WTC11 (cell line): Measurements from ENCODE around the gene KHSRP. TPM values are rescaled to one million over a fixed set of nuclear protein-coding genes. Genes with fewer than 3 reads are reported as not detected.

ENCODE experiments used
- ATAC-seq: fragments of 200-7000 bp; cut with Tn5 transposase; 2 replicates; pipeline ENCODE4 v1.10.0; 2021; ENCODE audit warnings: mild to moderate bottlenecking, moderate library complexity
- CTCF ChIA-PET: fragments of 300-600 bp; sonication (Branson Sonifier 250); formaldehyde crosslinking; loops from one replicate; lab custom pipeline; 2021; ENCODE audit warnings: antibody characterized with exemption; lab: Charles Lee
- POLR2A ChIA-PET: fragments of 350-600 bp; sonication (Branson Sonifier 250); formaldehyde crosslinking; loops from one replicate; lab custom pipeline; 2021; ENCODE audit warnings: antibody characterized with exemption; lab: Charles Lee
- DNase-seq: peaks from one replicate; pipeline ENCODE4 v3.0.0; 2021; ENCODE audit warnings: low spot score
- H3K27ac Mint-ChIP-seq: 2 replicates; pipeline ENCODE4 v1.8.0; 2021; ENCODE audit warnings: mixed read lengths
- H3K27me3 Mint-ChIP-seq: 2 replicates; pipeline ENCODE4 v1.8.0; 2021; ENCODE audit warnings: low read depth, mild to moderate bottlenecking, moderate library complexity, mixed read lengths
- H3K36me3 Mint-ChIP-seq: 2 replicates; pipeline ENCODE4 v1.8.0; 2021; ENCODE audit warnings: mixed read lengths
- H3K4me1 Mint-ChIP-seq: 2 replicates; pipeline ENCODE4 v1.8.0; 2022; ENCODE audit warnings: mixed read lengths
- H3K4me3 Mint-ChIP-seq: 2 replicates; pipeline ENCODE4 v1.8.0; 2021; ENCODE audit warnings: mild to moderate bottlenecking, moderate library complexity, mixed read lengths
- H3K9me3 Mint-ChIP-seq: 2 replicates; pipeline ENCODE4 v1.8.0; 2021; ENCODE audit warnings: mixed read lengths
- ELF4 ChIP-seq: sonication (generic); formaldehyde crosslinking; IDR thresholded peaks from 2 replicates; pipeline ENCODE4 v1.8.1; 2022; ENCODE audit warnings: low read depth, mild to moderate bottlenecking, moderate library complexity, missing genetic modification reagents
- FOXJ3 ChIP-seq: sonication (generic); formaldehyde crosslinking; IDR thresholded peaks from 2 replicates; pipeline ENCODE4 v1.9.0; 2021; ENCODE audit warnings: missing genetic modification reagents, mild to moderate bottlenecking, borderline replicate concordance
- FOXP1 ChIP-seq: sonication (generic); formaldehyde crosslinking; IDR thresholded peaks from 2 replicates; pipeline ENCODE4 v1.8.0; 2022; ENCODE audit warnings: missing genetic modification reagents, mild to moderate bottlenecking, moderate library complexity, borderline replicate concordance
- GABPB1 ChIP-seq: sonication (generic); formaldehyde crosslinking; IDR thresholded peaks from 2 replicates; pipeline ENCODE4 v1.8.1; 2023; ENCODE audit warnings: mild to moderate bottlenecking, missing genetic modification reagents
- IRF2 ChIP-seq: sonication (generic); formaldehyde crosslinking; IDR thresholded peaks from 2 replicates; pipeline ENCODE4 v1.8.0; 2022; ENCODE audit warnings: low read depth, missing genetic modification reagents, borderline replicate concordance
- JAZF1 ChIP-seq: fragments of 250-450 bp; sonication (Bioruptor Pico); IDR thresholded peaks from 2 replicates; pipeline ENCODE4 v1.9.0; 2021; ENCODE audit warnings: moderate library complexity, mild to moderate bottlenecking, inconsistent platforms
- NFATC4 ChIP-seq: fragments of 250-450 bp; sonication (Bioruptor Pico); IDR thresholded peaks from 2 replicates; pipeline ENCODE4 v1.9.0; 2021; ENCODE audit warnings: mild to moderate bottlenecking
- NFYB ChIP-seq: sonication (generic); formaldehyde crosslinking; conservative IDR thresholded peaks from 2 replicates; pipeline ENCODE4 v1.8.0; 2022; ENCODE audit warnings: low read depth, missing genetic modification reagents
- PRRX2 ChIP-seq: fragments of 250-450 bp; sonication (Bioruptor Pico); IDR thresholded peaks from 2 replicates; pipeline ENCODE4 v1.8.0; 2021; ENCODE audit warnings: mild to moderate bottlenecking
- SP1 ChIP-seq: sonication (generic); formaldehyde crosslinking; conservative IDR thresholded peaks from 2 replicates; pipeline ENCODE4 v1.8.1; 2022; ENCODE audit warnings: missing genetic modification reagents
- TCF7 ChIP-seq: sonication (generic); formaldehyde crosslinking; IDR thresholded peaks from 2 replicates; pipeline ENCODE4 v1.8.0; 2022; ENCODE audit warnings: mild to moderate bottlenecking, low read depth, missing genetic modification reagents, moderate library complexity
- TP53 ChIP-seq: sonication (generic); formaldehyde crosslinking; IDR thresholded peaks from 2 replicates; pipeline ENCODE4 v1.8.1; 2023; ENCODE audit warnings: mild to moderate bottlenecking, missing genetic modification reagents
- ZNF232 ChIP-seq: sonication (generic); formaldehyde crosslinking; IDR thresholded peaks from 2 replicates; pipeline ENCODE4 v1.8.0; 2022; ENCODE audit warnings: mild to moderate bottlenecking, missing genetic modification reagents
- ZNF416 ChIP-seq: fragments of 250-450 bp; sonication (Bioruptor Pico); IDR thresholded peaks from 2 replicates; pipeline ENCODE4 v1.9.0; 2021; ENCODE audit warnings: mild to moderate bottlenecking, inconsistent platforms
- total RNA-seq: library from RNA; stranded (reverse); gene quantifications from 3 replicates; pipeline ENCODE4 v1.2.3, GENCODE V29; 2021
- TF ChIP-seq, protein P1 (sequence below): sonication (generic); formaldehyde crosslinking; IDR thresholded peaks from 2 replicates; pipeline ENCODE4 v1.8.1; 2023; ENCODE audit warnings: mild to moderate bottlenecking, missing genetic modification reagents, moderate library complexity
- TF ChIP-seq, protein P2 (sequence below): fragments of 250-450 bp; sonication (Bioruptor Pico); IDR thresholded peaks from 2 replicates; pipeline ENCODE4 v1.9.0; 2021; ENCODE audit warnings: mild to moderate bottlenecking
- TF ChIP-seq, protein P3 (sequence below): sonication (generic); formaldehyde crosslinking; IDR thresholded peaks from 2 replicates; pipeline ENCODE4 v1.8.1; 2023; ENCODE audit warnings: mild to moderate bottlenecking, missing genetic modification reagents
- TF ChIP-seq, protein P4 (sequence below): fragments of 250-450 bp; sonication (Bioruptor Pico); IDR thresholded peaks from 2 replicates; pipeline ENCODE4 v1.8.0; 2021; ENCODE audit warnings: mild to moderate bottlenecking
- TF ChIP-seq, protein P5 (sequence below): fragments of 200-600 bp; IDR thresholded peaks from 2 replicates; pipeline ENCODE4 v1.8.0; 2022; ENCODE audit warnings: antibody characterized with exemption

KHSRP gene
- total RNA-seq, 1 experiment from 2014 or later: 572 TPM

DNA sequence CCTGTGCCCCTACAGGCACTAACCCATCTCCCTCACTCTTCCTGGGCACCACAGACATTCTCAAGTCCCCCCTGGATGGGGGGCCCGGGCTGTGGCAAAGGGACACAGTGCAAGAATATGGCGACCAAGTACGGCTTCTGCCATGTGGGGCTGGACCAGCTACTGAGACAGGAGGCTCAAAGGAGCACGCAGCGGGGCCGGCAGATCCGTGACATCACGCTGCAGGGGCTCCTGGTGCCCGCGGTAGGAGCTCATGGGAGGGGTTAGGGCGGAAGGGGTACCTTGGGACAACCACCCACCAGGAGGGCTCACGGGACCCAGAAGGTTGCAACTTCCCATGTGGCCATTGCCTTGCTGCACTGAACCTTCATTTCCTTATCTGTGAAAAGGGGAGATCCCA is 28.3 kb downstream of the KHSRP start:
- CTCF ChIA-PET: interaction anchor here (0.6 to 0.9 kb wide), 2 partner anchors 42 to 348 kb away, joined by 3 read pairs; no protein-coding TSS in a partner anchor
- peaks cover 22% of the 10 kb centered on the region for H3K4me1 Mint-ChIP-seq

DNA sequence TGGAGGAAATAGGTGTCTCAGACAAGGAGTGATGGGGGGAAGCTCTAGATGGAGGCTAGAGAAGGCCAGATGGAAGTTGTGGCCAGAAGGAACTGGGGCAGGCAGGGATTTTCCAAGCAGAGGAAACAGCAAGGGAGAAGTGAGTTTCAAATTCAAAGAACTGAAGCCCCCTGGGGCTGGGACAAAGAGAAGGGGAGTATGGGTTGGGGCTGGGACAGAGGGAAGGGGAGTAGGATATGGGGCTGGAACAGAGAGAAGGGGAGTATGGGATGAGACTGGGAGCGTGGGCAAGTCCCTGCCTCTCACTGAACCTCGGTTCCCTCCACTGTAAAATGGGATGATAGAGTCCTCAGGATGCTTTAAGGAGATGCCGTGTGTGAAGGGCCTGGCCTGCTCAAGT is 29.8 kb downstream of the KHSRP start:
- H3K36me3 Mint-ChIP-seq: peaks cover 6% of the 10 kb centered on the region
- H3K4me1 Mint-ChIP-seq: peaks cover 22% of the 10 kb centered on the region
- no peak for DNase-seq
- H3K4me3 Mint-ChIP-seq: peak overlapping the region; percentile 94
- CTCF ChIA-PET: interaction anchor here (1.4 kb wide), 1 partner anchor 18 kb away, joined by 5 read pairs; no protein-coding TSS in a partner anchor
- ATAC-seq: peak; percentile 6; the same call in 1 of the 2 replicates
- no peaks in the 10 kb centered on the region for H3K9me3 Mint-ChIP-seq
- no peak for TF ChIP-seq JAZF1
- no peak for TF ChIP-seq FOXP1 (CRISPR knock-in tag)
- TF ChIP-seq PRRX2: no peak
- TF ChIP-seq FOXJ3 (CRISPR knock-in tag): no peak
- TF ChIP-seq, protein P1, sequence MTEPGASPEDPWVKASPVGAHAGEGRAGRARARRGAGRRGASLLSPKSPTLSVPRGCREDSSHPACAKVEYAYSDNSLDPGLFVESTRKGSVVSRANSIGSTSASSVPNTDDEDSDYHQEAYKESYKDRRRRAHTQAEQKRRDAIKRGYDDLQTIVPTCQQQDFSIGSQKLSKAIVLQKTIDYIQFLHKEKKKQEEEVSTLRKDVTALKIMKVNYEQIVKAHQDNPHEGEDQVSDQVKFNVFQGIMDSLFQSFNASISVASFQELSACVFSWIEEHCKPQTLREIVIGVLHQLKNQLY (CRISPR knock-in tag): no peak
- POLR2A ChIA-PET: no interaction called here
- peak overlapping the region; percentile 96 for H3K27ac Mint-ChIP-seq
- H3K27me3 Mint-ChIP-seq: no peaks in the 10 kb centered on the region

More for the DNA sequence above, 28.3 kb downstream of the KHSRP start:
- ATAC-seq (no peak), DNase-seq (no peak)
- Mint-ChIP-seq H3K27ac (no peak overlapping the region), H3K9me3 (no peaks in the 10 kb centered on the region), H3K4me3 (no peak overlapping the region), H3K36me3 (no peaks in the 10 kb centered on the region), H3K27me3 (no peaks in the 10 kb centered on the region)
- TF ChIP-seq GABPB1 (CRISPR knock-in tag): no peak
- TF ChIP-seq ZNF232 (CRISPR knock-in tag): no peak
- TF ChIP-seq ZNF416 (CRISPR knock-in tag): no peak
- TF ChIP-seq ELF4 (CRISPR knock-in tag): no peak
- no peak for TF ChIP-seq NFATC4 (CRISPR knock-in tag)
- TF ChIP-seq, protein P2, sequence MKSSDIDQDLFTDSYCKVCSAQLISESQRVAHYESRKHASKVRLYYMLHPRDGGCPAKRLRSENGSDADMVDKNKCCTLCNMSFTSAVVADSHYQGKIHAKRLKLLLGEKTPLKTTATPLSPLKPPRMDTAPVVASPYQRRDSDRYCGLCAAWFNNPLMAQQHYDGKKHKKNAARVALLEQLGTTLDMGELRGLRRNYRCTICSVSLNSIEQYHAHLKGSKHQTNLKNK (CRISPR knock-in tag): no peak
- no peak for TF ChIP-seq PRRX2
- no peak for TF ChIP-seq JAZF1
- no peak for TF ChIP-seq TCF7 (CRISPR knock-in tag)
- TF ChIP-seq SP1: no peak
- no peak for TF ChIP-seq NFYB (CRISPR knock-in tag)
- TF ChIP-seq, protein P3, sequence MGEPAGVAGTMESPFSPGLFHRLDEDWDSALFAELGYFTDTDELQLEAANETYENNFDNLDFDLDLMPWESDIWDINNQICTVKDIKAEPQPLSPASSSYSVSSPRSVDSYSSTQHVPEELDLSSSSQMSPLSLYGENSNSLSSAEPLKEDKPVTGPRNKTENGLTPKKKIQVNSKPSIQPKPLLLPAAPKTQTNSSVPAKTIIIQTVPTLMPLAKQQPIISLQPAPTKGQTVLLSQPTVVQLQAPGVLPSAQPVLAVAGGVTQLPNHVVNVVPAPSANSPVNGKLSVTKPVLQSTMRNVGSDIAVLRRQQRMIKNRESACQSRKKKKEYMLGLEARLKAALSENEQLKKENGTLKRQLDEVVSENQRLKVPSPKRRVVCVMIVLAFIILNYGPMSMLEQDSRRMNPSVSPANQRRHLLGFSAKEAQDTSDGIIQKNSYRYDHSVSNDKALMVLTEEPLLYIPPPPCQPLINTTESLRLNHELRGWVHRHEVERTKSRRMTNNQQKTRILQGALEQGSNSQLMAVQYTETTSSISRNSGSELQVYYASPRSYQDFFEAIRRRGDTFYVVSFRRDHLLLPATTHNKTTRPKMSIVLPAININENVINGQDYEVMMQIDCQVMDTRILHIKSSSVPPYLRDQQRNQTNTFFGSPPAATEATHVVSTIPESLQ: no peak
- TF ChIP-seq, protein P4, sequence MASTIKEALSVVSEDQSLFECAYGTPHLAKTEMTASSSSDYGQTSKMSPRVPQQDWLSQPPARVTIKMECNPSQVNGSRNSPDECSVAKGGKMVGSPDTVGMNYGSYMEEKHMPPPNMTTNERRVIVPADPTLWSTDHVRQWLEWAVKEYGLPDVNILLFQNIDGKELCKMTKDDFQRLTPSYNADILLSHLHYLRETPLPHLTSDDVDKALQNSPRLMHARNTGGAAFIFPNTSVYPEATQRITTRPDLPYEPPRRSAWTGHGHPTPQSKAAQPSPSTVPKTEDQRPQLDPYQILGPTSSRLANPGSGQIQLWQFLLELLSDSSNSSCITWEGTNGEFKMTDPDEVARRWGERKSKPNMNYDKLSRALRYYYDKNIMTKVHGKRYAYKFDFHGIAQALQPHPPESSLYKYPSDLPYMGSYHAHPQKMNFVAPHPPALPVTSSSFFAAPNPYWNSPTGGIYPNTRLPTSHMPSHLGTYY: no peak
- TF ChIP-seq TP53 (CRISPR knock-in tag): no peak
- TF ChIP-seq IRF2 (CRISPR knock-in tag): no peak
- TF ChIP-seq, protein P5, sequence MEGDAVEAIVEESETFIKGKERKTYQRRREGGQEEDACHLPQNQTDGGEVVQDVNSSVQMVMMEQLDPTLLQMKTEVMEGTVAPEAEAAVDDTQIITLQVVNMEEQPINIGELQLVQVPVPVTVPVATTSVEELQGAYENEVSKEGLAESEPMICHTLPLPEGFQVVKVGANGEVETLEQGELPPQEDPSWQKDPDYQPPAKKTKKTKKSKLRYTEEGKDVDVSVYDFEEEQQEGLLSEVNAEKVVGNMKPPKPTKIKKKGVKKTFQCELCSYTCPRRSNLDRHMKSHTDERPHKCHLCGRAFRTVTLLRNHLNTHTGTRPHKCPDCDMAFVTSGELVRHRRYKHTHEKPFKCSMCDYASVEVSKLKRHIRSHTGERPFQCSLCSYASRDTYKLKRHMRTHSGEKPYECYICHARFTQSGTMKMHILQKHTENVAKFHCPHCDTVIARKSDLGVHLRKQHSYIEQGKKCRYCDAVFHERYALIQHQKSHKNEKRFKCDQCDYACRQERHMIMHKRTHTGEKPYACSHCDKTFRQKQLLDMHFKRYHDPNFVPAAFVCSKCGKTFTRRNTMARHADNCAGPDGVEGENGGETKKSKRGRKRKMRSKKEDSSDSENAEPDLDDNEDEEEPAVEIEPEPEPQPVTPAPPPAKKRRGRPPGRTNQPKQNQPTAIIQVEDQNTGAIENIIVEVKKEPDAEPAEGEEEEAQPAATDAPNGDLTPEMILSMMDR: no peak
- POLR2A ChIA-PET: interaction anchor here (0.7 kb wide), 1 partner anchor 729 kb away, joined by 4 read pairs; no protein-coding TSS in a partner anchor
